GM20000 (cell line): Measurements from ENCODE around the gene C1orf94.

ENCODE experiments used
- DNase-seq: peaks from one replicate; pipeline ENCODE4 v3.0.0; 2012; ENCODE audit warnings: low spot score
- CTCF ChIP-seq: IDR thresholded peaks from 2 replicates; pipeline ENCODE4 v1.5.1; 2012; ENCODE audit warnings: mild to moderate bottlenecking, control low read depth; ENCODE audit errors: extremely low read depth, missing control alignments

Gene C1orf94

GRCh38 chr1:34231441-34231840 lies 54.7 kb downstream of the C1orf94 start:
- no peak for DNase-seq
- TF ChIP-seq CTCF: no peak

GRCh38 chr1:34235594-34235993 lies 58.9 kb downstream of the C1orf94 start:
- no peak for DNase-seq
- TF ChIP-seq CTCF: no peak

GRCh38 chr1:34236089-34236488 lies 59.4 kb downstream of the C1orf94 start:
- DNase-seq: no peak
- no peak for TF ChIP-seq CTCF

- TF ChIP-seq CTCF: no peak
- no peak for DNase-seq
Observed at GRCh38 chr1:34237151-34237815, 60.6 kb downstream of the C1orf94 start.

- TF ChIP-seq CTCF: no peak
- no peak for DNase-seq
Observed at GRCh38 chr1:34245967-34246366, 69.3 kb downstream of the C1orf94 start.

GRCh38 chr1:34250342-34250741 lies 73.6 kb downstream of the C1orf94 start:
- no peak for DNase-seq
- TF ChIP-seq CTCF: no peak

GRCh38 chr1:34262023-34262853 lies 85.5 kb downstream of the C1orf94 start:
- TF ChIP-seq CTCF: no peak
- DNase-seq: no peak
